Fibroblast of gingiva (primary cell): ENCODE measurements around the gene THOC7.

Experiments used
- DNase-seq: peaks from one replicate; pipeline ENCODE4 v3.0.0-alpha.2; 2011; ENCODE audit warnings: low read depth

Gene THOC7

GRCh38 chr3:63863150-63864007 is at the start of gene THOC7, which contains the start of gene ATXN7:
TSS of gene THOC7 (minus strand) at chr3:63863805. CDS start at chr3:63863790, 15 bp downstream.
TSS of gene ATXN7 (plus strand) at chr3:63863867. CDS start at chr3:63912599, 48,732 bp downstream.
- peak; percentile 61 for DNase-seq

- DNase-seq: peak; percentile 56
These were observed 49.4 kb upstream of the THOC7 start for GRCh38 chr3:63912768-63913588.

- DNase-seq: peak; percentile 92
These were observed 48.5 kb upstream of the THOC7 start, which contains the start of gene SCAANT1 for GRCh38 chr3:63911873-63912767. TSS of gene SCAANT1 (minus strand) at chr3:63912383.

GRCh38 chr3:63911509-63911872 is 47.9 kb upstream of the THOC7 start:
- no peak for DNase-seq

GRCh38 chr3:63910891-63911290 is 47.3 kb upstream of the THOC7 start:
- no peak for DNase-seq

- DNase-seq: no peak
These were observed 46.4 kb upstream of the THOC7 start for GRCh38 chr3:63910001-63910400.

GRCh38 chr3:63909431-63909830 is 45.8 kb upstream of the THOC7 start:
- no peak for DNase-seq

GRCh38 chr3:63908776-63909175 is 45.2 kb upstream of the THOC7 start:
- no peak for DNase-seq

GRCh38 chr3:63908081-63908736 is 44.6 kb upstream of the THOC7 start:
- DNase-seq: peak; percentile 30

- no peak for DNase-seq
These were observed 42.4 kb upstream of the THOC7 start for GRCh38 chr3:63905731-63906620.

GRCh38 chr3:63900459-63900858 is 36.9 kb upstream of the THOC7 start:
- no peak for DNase-seq

GRCh38 chr3:63900010-63900409 is 36.4 kb upstream of the THOC7 start:
- no peak for DNase-seq

- no peak for DNase-seq
These were observed 32.9 kb upstream of the THOC7 start for GRCh38 chr3:63896332-63897030.

- no peak for DNase-seq
These were observed 32.0 kb upstream of the THOC7 start for GRCh38 chr3:63895422-63896189.

GRCh38 chr3:63892773-63893352 is 29.3 kb upstream of the THOC7 start:
- DNase-seq: no peak

- DNase-seq: no peak
These were observed 27.9 kb upstream of the THOC7 start for GRCh38 chr3:63891518-63891917.

- DNase-seq: no peak
These were observed 23.3 kb upstream of the THOC7 start for GRCh38 chr3:63886858-63887257.

- no peak for DNase-seq
These were observed 17.0 kb upstream of the THOC7 start for GRCh38 chr3:63880653-63881052.
